Prostate gland (tissue), 2 donors: Measurements from ENCODE around the gene UBE2O.

ENCODE experiments used
- POLR2A ChIP-seq: fragments of 450-650 bp; IDR thresholded peaks from one replicate; pipeline ENCODE4 v1.6.1; 2016; ENCODE audit warnings: antibody characterized with exemption, mild to moderate bottlenecking
- TF ChIP-seq, protein P1 (sequence below), 4 experiments: fragments of 200-600 bp in 2 of 4; fragments of 450-650 bp in 2 of 4; sonication (generic) in 2 of 4; IDR thresholded peaks; 1 replicate in 3 of 4; 2 replicates in 1 of 4; pipeline ENCODE4 v1.5.1; 2016 to 2019; ENCODE audit warnings: antibody characterized with exemption in 4 of 4, mild to moderate bottlenecking in 2 of 4, moderate library complexity in 2 of 4

DNA sequence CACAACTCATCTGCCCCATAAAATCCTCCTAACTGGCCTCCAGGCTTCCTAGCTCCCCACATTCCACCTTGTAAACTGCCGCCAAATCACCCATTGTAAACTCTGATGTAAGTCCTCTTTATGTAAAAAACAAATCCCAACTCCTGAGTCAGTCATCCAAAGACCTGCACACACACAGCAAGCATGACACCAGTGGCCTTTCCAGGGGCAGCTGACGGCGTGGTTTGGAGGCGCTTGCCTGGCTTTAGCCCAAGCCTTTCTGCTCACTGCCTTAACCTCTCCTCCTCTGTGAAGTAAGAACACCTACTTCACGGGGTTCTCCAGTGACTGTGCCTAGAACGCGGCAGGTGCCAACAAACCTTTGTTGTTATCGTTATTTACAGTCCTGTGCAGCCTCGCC, 14.0 kb downstream of the UBE2O start:
- TF ChIP-seq POLR2A = no peak
- TF ChIP-seq, protein P1, sequence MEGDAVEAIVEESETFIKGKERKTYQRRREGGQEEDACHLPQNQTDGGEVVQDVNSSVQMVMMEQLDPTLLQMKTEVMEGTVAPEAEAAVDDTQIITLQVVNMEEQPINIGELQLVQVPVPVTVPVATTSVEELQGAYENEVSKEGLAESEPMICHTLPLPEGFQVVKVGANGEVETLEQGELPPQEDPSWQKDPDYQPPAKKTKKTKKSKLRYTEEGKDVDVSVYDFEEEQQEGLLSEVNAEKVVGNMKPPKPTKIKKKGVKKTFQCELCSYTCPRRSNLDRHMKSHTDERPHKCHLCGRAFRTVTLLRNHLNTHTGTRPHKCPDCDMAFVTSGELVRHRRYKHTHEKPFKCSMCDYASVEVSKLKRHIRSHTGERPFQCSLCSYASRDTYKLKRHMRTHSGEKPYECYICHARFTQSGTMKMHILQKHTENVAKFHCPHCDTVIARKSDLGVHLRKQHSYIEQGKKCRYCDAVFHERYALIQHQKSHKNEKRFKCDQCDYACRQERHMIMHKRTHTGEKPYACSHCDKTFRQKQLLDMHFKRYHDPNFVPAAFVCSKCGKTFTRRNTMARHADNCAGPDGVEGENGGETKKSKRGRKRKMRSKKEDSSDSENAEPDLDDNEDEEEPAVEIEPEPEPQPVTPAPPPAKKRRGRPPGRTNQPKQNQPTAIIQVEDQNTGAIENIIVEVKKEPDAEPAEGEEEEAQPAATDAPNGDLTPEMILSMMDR (IDR thresholded peaks at IDR 0.05) = no peak
